Middle frontal gyrus (tissue), 1 donor: ENCODE results near the gene HOXD13.

Experiments used
- DNase-seq: peaks from one replicate; pipeline ENCODE4 v3.0.0-alpha.2; 2015; ENCODE audit warnings: low spot score; ENCODE audit errors: extremely low spot score

HOXD13 gene

GRCh38 chr2:176092270-176093144 is at the start of gene HOXD13:
HOXD13 (plus strand) TSS chr2:176092721; CDS start chr2:176092891, 170 bp downstream.
- DNase-seq = no peak

GRCh38 chr2:176056406-176056805 is 36.1 kb upstream of the HOXD13 start:
- no peak for DNase-seq

GRCh38 chr2:176063958-176064357 is 28.6 kb upstream of the HOXD13 start:
- DNase-seq = no peak

GRCh38 chr2:176066645-176067588 is 25.6 kb upstream of the HOXD13 start:
- DNase-seq = no peak

- DNase-seq = no peak
Observed at GRCh38 chr2:176067589-176068418, 24.7 kb upstream of the HOXD13 start.

- DNase-seq = no peak
Observed at GRCh38 chr2:176068419-176068832, 24.1 kb upstream of the HOXD13 start.

- DNase-seq = no peak
Observed at GRCh38 chr2:176071330-176072291, 20.9 kb upstream of the HOXD13 start.

- no peak for DNase-seq
Observed at GRCh38 chr2:176072292-176072669, 20.2 kb upstream of the HOXD13 start.

GRCh38 chr2:176072951-176073904 is 19.3 kb upstream of the HOXD13 start:
- no peak for DNase-seq

GRCh38 chr2:176074919-176075425 is 17.5 kb upstream of the HOXD13 start:
- no peak for DNase-seq

GRCh38 chr2:176075481-176075880 is 17.0 kb upstream of the HOXD13 start:
- DNase-seq = no peak

GRCh38 chr2:176076063-176076462 is 16.5 kb upstream of the HOXD13 start:
- DNase-seq = no peak

- no peak for DNase-seq
Observed at GRCh38 chr2:176076796-176077195, 15.7 kb upstream of the HOXD13 start.

GRCh38 chr2:176078541-176079284 is 13.8 kb upstream of the HOXD13 start:
- DNase-seq = no peak

- DNase-seq = no peak
Observed at GRCh38 chr2:176079285-176079830, 13.2 kb upstream of the HOXD13 start.

GRCh38 chr2:176079831-176080539 is 12.5 kb upstream of the HOXD13 start:
- DNase-seq = no peak
